Testis (tissue), 2 donors: ENCODE results near the gene CNKSR2.

Source experiments
- POLR2A ChIP-seq: fragments of 450-650 bp; IDR thresholded peaks from one replicate; pipeline ENCODE4 v1.6.1; 2017; ENCODE audit warnings: antibody characterized with exemption, mild to moderate bottlenecking, moderate library complexity
- TF ChIP-seq, protein P1 (sequence below), 3 experiments: fragments of 450-650 bp in 2 of 3; fragments of 200-600 bp in 1 of 3; sonication (generic) in 1 of 3; IDR thresholded peaks; one replicate each; pipeline ENCODE4 v1.5.1; 2016 to 2019; ENCODE audit warnings: antibody characterized with exemption in 3 of 3, mild to moderate bottlenecking in 2 of 3, moderate library complexity in 1 of 3

GRCh38 chrX:21683941-21684340, 309.7 kb downstream of the CNKSR2 start:
- TF ChIP-seq, protein P1, sequence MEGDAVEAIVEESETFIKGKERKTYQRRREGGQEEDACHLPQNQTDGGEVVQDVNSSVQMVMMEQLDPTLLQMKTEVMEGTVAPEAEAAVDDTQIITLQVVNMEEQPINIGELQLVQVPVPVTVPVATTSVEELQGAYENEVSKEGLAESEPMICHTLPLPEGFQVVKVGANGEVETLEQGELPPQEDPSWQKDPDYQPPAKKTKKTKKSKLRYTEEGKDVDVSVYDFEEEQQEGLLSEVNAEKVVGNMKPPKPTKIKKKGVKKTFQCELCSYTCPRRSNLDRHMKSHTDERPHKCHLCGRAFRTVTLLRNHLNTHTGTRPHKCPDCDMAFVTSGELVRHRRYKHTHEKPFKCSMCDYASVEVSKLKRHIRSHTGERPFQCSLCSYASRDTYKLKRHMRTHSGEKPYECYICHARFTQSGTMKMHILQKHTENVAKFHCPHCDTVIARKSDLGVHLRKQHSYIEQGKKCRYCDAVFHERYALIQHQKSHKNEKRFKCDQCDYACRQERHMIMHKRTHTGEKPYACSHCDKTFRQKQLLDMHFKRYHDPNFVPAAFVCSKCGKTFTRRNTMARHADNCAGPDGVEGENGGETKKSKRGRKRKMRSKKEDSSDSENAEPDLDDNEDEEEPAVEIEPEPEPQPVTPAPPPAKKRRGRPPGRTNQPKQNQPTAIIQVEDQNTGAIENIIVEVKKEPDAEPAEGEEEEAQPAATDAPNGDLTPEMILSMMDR (IDR thresholded peaks at IDR 0.05) = no peak
- no peak for TF ChIP-seq POLR2A
